Lower lobe of right lung (tissue), 2 donors: ENCODE results near the gene GRIK1. TPM values are rescaled to one million over a fixed set of nuclear protein-coding genes. Genes with fewer than 3 reads are reported as not detected.

ENCODE experiments used
- ATAC-seq, 2 donors: fragments of 200-7000 bp; cut with Tn5 transposase; one replicate each; pipeline ENCODE4 v1.9.1; 2020 to 2022; ENCODE audit warnings: mild to moderate bottlenecking in 2 of 2, moderate library complexity in 2 of 2
- DNase-seq: peaks from one replicate; pipeline ENCODE4 v3.0.0-alpha.2; 2020
- H3K27ac ChIP-seq: fragments of 200-600 bp; one replicate; pipeline ENCODE4 v1.8.0; 2022
- H3K27me3 ChIP-seq: fragments of 200-600 bp; one replicate; pipeline ENCODE4 v1.8.0; 2022; ENCODE audit warnings: low read depth
- H3K36me3 ChIP-seq: fragments of 200-600 bp; one replicate; pipeline ENCODE4 v1.8.0; 2022; ENCODE audit warnings: mild to moderate bottlenecking
- H3K4me1 ChIP-seq: fragments of 200-600 bp; one replicate; pipeline ENCODE4 v1.8.0; 2022
- H3K4me3 ChIP-seq: fragments of 200-600 bp; one replicate; pipeline ENCODE4 v1.8.0; 2022; ENCODE audit warnings: mild to moderate bottlenecking
- H3K9me3 ChIP-seq: fragments of 200-600 bp; one replicate; pipeline ENCODE4 v1.8.0; 2022
- intact Hi-C: fragments of 100-400 bp; cut with DNase I; formaldehyde crosslinking; loops from one replicate; pipeline ENCODE4 v1.11.0; 2022
- total RNA-seq: library from RNA; stranded (reverse); fragmentation: NEBNext Ultra II Directional; extraction: Animal tissue kit (Norgen Biotek cat#: 25700); gene quantifications from one replicate; pipeline ENCODE4 v1.2.1, GENCODE V29; 2021
- TF ChIP-seq, protein P1 (sequence below): fragments of 200-600 bp; IDR thresholded peaks from one replicate; pipeline ENCODE4 v1.8.0; 2022; ENCODE audit warnings: antibody characterized with exemption, mild to moderate bottlenecking
- donor health status: DM: no; HTN: yes; CAD: no; lungs with severe emphysema.

Gene GRIK1
- total RNA-seq, 1 donor from 2014 or later, result not detected

DNA sequence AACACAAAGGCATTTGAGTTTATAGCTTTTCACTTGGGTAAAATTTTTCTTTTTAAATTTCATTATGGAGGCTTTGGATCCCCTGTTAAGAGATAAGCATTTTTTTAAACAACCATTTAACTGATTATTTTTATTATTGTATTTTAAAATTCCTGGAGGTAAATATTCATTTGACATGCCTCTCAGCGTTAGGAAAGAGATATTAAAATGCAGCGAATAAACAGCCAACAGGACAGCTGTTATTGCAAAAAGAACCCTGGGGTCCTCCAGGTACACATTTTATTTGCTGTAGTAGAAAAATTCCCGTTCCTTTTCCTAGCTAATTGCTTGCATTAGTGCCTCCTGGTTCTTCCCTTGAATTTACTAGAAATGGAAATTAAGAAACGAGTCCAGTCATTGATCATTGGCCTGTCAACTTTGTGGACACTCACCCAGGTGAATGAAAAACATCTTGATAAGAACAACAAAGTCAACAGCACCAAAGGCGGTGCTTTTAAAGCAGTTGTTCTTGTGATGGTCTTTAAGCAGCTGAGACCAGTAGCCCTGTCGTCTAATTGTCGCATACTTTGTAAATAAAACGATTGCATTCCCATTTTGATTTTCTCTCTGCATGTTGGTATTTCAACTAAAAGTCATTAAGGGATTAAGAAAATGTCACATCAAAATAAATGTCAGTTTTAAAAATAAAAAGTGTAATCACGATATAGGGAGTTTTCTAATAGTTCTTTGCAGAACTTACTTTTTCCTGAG is 282.4 kb downstream of the GRIK1 start:
- no peaks in the 10 kb centered on the region for H3K36me3 ChIP-seq
- DNase-seq, result no peak
- H3K27me3 ChIP-seq, result no peaks in the 10 kb centered on the region
- no peaks in the 10 kb centered on the region for H3K9me3 ChIP-seq
- no peak overlapping the region for H3K27ac ChIP-seq
- H3K4me3 ChIP-seq, result no peak overlapping the region
- TF ChIP-seq, protein P1, sequence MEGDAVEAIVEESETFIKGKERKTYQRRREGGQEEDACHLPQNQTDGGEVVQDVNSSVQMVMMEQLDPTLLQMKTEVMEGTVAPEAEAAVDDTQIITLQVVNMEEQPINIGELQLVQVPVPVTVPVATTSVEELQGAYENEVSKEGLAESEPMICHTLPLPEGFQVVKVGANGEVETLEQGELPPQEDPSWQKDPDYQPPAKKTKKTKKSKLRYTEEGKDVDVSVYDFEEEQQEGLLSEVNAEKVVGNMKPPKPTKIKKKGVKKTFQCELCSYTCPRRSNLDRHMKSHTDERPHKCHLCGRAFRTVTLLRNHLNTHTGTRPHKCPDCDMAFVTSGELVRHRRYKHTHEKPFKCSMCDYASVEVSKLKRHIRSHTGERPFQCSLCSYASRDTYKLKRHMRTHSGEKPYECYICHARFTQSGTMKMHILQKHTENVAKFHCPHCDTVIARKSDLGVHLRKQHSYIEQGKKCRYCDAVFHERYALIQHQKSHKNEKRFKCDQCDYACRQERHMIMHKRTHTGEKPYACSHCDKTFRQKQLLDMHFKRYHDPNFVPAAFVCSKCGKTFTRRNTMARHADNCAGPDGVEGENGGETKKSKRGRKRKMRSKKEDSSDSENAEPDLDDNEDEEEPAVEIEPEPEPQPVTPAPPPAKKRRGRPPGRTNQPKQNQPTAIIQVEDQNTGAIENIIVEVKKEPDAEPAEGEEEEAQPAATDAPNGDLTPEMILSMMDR, result no peak
- intact Hi-C loops, result no loop called here
- no peak for ATAC-seq
- H3K4me1 ChIP-seq, result peaks cover 3% of the 10 kb centered on the region

DNA sequence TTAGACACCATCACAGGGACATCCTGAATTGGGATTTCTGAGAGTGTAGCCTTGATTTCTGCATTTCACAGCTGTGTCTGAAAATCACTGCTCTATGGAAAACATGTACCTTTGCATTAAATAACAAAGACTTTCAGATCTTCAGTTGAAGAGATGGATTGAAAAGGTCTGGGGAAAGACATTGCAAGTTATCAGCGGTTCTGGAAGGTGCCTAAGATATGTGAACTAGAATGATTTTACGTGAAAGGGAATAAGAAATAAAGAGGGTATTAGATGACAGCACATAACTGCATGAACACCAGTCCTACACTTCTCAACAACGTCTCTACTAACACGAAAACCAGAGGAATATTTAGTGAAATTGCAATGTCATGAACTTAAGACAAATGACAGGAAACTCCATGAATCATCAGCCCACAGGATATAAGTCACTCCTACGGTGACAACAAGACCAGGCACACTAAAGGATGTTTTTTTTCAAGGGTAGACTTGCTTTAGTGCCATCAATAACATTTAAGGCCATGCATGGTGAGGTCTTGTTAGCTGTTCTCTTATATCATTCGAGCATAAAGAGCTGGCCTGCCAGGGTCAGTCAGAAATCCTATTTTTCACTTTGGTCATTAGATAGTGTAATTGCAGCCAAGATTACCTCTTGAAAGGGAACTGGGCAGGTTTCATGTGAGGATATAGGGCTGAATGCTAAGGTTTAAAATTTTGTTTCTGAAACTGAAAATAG is 283.1 kb downstream of the GRIK1 start:
- Histone ChIP-seq H3K27me3 (no peaks in the 10 kb centered on the region), H3K27ac (no peak overlapping the region), H3K36me3 (no peaks in the 10 kb centered on the region), H3K4me3 (no peak overlapping the region), H3K4me1 (peaks cover 3% of the 10 kb centered on the region), H3K9me3 (no peaks in the 10 kb centered on the region)
- DNase-seq (no peak), ATAC-seq (no peak)
- TF ChIP-seq, protein P1, result no peak
- intact Hi-C loops, result no loop called here

DNA sequence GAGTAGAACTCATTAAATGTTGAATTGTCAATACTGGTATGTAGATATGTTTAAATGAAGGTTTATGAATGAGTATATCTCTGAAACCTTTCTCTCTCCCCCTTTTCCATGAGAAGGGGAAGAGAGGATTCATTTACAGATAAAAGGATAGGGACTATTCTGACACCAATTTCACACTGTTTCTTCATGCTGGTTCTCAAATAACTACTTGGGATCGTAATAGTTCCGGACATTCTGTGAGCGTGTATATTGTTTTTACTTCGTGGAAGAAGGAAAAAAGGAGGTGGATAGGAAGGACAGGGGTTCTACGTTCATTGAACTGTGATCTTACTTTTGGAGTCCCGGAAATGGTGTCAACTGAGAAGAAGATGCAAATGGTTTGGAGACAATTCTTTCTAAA is 284.2 kb downstream of the GRIK1 start:
- H3K4me1 ChIP-seq, result peaks cover 3% of the 10 kb centered on the region
- no peaks in the 10 kb centered on the region for H3K9me3 ChIP-seq
- no peaks in the 10 kb centered on the region for H3K36me3 ChIP-seq
- DNase-seq (no peak), ATAC-seq (no peak)
- intact Hi-C loops, result no loop called here
- TF ChIP-seq, protein P1, result no peak
- H3K4me3 ChIP-seq, result no peak overlapping the region
- no peak overlapping the region for H3K27ac ChIP-seq
- no peaks in the 10 kb centered on the region for H3K27me3 ChIP-seq

DNA sequence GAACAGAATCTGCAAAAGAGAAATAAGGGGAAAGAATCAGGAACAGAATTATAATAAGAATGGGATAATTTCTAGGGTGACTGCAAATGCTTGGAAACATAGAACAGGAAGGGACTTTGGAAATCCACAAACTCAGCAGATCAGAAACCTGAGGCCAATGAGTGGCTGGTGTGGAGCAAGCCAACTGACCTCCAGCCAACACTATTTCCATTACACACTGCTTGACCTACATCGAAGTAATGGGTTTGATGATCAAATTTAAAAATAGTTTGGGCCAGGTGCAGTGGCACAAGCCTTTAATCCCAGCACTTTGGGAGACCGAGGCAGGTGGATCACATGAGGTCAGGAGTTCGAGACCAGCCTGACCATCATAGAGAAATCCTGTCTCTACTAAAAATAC is 284.9 kb downstream of the GRIK1 start:
- Histone ChIP-seq H3K27me3 (no peaks in the 10 kb centered on the region), H3K27ac (no peak overlapping the region), H3K36me3 (no peaks in the 10 kb centered on the region), H3K4me1 (peaks cover 3% of the 10 kb centered on the region), H3K4me3 (no peak overlapping the region), H3K9me3 (no peaks in the 10 kb centered on the region)
- intact Hi-C loops, result no loop called here
- ATAC-seq (no peak), DNase-seq (no peak)
- TF ChIP-seq, protein P1, result no peak

DNA sequence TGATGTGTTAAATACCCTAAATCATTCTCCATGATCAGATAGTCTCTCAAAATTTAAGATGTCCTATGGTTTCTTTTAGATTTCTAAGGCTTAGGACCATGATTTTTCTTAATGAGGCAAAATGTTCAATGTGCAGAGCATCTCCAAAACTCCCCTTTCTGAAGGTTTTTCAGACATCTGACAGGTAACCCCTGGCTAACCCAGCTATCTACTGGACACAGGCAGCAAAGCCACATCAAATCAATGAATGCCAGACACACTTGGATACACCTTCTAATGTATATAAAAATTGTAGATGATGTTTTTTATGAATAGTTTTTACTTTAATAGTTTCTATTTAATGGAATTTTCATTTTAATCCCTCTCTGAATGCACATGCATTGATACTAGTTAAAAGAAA is 285.6 kb downstream of the GRIK1 start:
- Histone ChIP-seq H3K27me3 (no peaks in the 10 kb centered on the region), H3K36me3 (no peaks in the 10 kb centered on the region), H3K27ac (no peak overlapping the region), H3K4me3 (no peak overlapping the region), H3K9me3 (no peaks in the 10 kb centered on the region), H3K4me1 (peaks cover 3% of the 10 kb centered on the region)
- intact Hi-C loops, result no loop called here
- no peak for ATAC-seq
- no peak for DNase-seq
- TF ChIP-seq, protein P1, result no peak
